Stimulated activated naive CD8-positive, alpha-beta T cell treated with anti-CD3 and anti-CD28 coated beads, Interleukin-15, Interleukin-2, amounts not matched to agents 100 U/mL and 50 U/mL, for 24 hours (primary cell): ENCODE measurements around the gene CCDC91.

ENCODE experiments used
- ATAC-seq: fragments of 150-1000 bp; cut with Tn5 transposase; one replicate; pipeline ENCODE4 v1.10.0; 2021
- DNase-seq: peaks from one replicate; pipeline ENCODE4 v3.0.0; 2021

The CCDC91 gene

DNA sequence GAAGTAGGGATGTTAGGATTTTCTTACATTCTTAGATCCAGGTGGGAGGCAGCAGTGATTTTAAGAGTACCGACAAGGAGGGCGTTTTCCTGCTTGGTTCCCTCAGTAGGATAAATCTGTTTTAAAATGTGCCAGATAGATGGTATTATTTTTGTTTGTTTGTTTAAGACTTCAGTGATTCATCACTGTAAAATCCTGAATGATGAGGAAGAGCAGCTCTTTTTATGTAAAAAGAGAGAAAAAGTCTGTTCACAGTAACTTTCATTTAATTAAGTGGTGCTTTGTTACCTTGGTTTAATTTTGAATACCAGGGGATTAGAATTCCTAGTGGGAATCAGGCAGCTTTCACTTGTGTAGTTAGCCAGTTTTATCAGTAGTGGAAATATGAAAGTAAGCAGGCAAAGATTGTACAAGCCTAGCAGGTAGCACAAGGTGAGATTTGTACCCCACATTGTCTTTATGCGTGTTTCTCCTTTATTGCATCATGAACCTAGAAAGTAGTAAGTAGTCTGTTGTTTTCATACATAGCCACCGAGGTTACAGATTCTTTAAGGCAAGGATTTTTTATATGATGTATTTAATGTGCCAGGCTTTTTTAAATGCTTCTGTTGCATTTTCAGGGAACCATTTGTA, 349.6 kb downstream of the CCDC91 start:
- DNase-seq (no peak), ATAC-seq (no peak)

DNA sequence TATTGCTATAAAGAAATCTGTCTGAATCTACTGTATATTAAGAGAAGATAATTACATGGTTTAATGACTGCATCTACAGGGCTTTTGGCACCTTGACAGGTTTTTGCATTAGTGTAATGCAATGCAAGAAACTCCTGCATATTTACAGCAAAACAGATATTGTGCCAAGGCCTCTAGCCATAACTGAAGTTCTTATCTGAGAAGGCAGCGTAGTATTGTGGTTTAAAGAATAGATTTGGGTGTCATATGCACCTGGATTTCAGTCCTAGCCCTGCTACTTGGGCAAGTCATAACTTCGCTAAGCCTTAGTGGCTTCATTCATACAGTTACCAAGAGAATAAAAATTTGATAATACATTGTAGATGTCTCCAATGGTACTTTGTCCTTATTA, 350.1 kb downstream of the CCDC91 start:
- ATAC-seq (no peak), DNase-seq (no peak)

DNA sequence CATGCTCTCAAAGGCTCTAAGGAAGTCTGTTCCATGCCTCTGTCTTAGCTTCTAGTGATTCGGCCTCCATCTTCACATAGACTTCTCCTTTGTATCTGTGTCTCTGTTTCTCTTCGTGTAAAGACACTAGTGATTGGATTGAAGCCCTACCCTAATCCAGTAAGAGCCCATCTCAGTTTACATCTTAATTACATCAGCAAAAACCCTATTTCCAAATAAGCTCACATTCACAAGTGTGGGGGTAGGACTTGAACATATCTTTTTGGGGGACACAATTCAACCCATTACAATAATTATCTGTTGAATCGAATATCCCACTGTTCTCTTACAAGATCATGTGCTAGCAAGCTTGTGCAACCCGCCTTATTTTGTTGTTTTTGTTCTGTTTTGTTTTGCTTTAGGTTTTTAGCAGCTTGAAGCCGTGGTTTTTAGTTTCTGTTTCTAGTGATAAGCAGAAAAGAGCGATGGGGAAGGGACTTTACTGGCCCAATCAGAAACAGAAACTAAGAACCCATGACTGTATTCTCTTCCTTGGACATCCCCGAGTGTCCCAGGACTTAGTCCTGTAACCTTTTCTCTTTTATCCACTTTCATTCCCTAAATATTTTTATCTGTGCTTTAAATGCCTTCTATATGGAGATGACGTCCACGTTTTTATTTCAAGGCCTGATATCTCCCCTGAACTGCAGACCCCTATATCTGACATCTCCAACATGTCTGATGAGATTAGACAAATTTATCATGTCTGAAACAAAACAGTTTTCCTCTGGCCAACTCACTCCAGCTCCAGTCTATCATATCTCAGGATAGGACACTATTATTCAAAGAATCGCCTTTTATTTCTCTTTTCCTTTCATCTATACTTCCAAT, 353.0 kb downstream of the CCDC91 start:
- ATAC-seq = no peak
- no peak for DNase-seq

DNA sequence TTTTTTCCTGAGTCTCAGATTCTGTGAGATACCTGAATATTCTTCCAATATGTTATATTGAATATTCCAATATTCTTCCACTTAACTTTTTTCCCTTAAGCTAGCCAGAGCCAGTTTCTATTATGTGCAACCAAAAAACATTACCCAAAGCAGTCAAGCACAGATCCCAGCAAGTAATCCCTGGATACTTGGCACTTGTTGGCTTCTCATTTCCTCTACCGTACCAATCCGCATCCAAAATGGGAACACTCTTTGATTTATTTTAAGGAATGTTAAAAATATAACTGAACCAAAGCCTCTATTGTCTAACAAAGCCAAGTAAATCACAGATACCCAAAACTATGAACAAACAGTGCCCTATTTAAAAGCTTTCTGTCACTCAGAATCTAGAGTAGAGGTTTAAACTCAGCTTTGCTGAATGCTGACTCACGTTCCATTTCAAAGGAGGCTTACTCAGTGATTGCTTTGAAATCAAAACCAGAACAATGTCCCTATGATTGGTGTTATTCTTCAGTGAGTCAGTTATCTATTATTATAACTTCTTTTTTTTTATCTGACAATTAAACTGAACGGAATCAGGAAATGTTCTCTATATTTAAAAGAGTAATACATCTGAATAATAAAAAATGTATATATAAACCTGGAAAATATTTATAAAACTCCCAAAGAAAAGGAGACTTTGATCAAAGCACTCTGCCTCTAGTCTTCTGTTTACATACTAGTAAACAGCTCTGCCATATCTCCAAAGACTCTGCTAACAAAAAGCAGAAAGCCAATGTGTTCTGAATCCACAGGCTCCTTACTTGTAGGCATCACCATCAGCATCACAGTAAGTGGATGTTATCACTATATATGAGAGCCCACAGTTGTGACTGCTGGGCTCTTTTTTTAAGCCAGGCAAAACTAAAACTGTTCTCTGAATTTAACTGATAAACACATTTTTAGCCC, 360.8 kb downstream of the CCDC91 start:
- no peak for DNase-seq
- ATAC-seq = no peak

DNA sequence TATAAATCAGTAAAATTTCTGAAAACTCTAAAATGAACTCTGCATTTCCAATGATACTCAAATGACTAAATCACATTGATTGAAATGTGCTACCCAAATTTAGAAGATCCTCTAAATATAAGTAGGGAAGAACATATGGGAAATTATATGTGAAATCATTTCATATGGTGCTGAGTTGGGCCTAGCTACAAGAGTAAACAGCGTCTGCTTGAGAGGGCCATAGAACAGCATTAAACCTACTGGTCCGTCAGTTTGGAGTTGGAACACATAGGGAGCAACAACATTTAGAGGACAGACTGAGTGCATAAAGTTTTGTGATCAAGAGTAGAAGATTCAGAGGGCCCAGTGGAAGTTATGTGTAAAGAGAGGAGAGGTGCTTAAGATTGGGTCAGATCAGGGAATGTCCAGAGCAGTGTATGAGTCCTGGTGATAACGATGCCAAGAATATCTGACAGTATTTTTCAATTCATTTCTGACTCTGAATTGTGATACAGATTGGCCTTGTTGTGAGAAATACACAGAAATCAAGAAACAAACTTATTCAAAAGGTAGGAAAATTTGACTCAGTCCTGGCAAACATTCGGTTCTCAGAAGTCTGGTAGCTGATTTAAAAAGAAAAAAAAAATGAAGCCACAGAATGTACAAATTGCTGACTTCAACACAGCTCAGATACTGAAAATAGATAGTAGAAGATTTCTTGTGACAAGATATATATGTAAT, 362.2 kb downstream of the CCDC91 start:
- ATAC-seq (peak; percentile 61), DNase-seq (no peak)

DNA sequence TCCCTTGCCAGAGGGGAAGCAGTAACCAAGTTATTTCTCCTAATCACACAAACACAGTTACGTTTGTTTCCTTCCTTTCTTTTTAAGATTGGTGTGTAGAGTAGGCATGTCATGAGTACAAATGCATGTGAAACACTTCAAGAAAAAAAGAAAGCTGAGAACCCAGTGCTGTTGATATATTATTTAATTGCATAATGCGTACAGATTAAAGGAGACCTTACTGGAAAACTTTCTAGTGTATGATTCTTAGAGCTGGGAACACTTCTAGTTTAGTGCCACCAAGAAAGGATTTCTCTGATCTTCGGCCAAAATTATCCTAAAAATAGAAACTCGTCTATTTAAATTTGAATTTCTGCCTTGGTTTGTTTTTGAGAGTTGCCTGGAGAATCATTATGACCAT, 365.5 kb downstream of the CCDC91 start:
- DNase-seq = no peak
- ATAC-seq = no peak

DNA sequence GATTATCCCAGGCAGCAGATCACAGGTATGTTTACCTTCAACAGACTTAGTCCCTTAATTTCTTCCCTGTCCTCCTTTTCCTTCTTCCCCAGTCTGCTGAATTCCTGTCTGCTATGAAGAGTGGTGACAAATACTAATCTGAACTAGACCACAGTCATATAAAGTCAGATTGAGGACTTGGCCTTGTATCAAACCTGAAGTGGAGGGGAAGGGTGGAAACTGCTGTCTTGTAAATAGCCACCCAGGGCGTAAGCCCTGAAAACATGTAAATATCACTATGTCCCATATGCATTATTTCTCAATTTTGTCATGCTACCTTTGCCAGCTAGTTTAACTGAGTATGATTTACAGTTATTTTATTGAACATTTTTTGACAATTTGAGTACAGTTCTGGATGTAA, 368.0 kb downstream of the CCDC91 start:
- ATAC-seq = no peak
- no peak for DNase-seq

DNA sequence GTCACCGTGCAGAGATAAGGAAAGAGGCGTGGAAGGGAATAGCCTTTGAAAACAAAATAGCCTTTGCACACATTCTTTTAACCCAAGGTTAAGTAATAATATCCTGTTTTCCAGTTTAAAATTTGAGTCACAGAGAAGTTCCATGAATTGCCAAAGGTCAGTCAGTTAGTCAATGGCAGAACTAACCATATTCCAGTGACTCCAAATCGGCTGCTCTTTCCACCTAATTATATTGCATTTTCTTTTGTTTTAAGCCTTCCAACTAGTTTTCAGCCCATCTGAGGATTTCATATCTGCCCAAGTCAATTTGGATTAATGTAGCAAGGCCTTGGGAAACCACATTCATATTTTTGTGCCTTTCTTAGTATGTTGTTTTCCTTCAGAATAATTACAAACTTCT, 373.0 kb downstream of the CCDC91 start:
- DNase-seq = no peak

DNA sequence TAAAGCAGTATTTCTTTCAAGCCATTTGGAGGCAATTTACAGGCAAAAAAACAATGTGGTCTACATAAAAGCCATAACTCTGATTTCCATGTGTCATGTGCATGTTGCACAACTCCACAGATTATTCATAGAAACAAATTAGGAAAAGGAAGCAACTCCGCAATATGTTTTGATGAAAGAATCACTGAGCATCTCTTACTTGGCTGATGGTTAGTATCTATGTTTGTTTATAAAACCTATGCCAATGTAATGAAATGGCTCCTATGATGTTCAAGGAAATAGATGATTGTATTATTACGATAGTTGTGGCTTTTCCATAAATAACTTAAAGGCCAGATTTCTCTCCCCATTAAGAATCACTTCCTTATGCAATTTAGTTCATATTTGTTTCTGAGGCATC, 373.7 kb downstream of the CCDC91 start:
- ATAC-seq (no peak), DNase-seq (no peak)

More for the DNA sequence above, 373.0 kb downstream of the CCDC91 start:
- no peak for ATAC-seq

DNA sequence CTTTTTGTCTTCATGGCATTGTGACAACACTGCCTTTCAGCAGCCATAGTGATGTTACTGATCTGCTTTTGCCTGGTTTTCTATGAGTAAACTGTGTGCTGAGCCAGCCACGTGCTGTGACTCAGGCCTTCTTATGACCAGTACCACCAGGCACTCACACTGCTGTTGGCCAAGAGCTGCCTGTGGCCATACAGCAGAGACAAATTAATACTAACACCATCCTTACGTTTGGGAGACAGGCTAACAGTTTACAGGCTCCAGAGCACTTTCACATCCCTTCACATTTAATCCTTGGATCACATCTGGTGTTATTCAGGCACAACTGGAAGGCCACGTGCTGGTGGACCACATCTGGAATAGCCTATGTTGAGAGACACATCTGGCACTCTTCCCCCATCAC, 377.9 kb downstream of the CCDC91 start:
- DNase-seq (no peak), ATAC-seq (no peak)

DNA sequence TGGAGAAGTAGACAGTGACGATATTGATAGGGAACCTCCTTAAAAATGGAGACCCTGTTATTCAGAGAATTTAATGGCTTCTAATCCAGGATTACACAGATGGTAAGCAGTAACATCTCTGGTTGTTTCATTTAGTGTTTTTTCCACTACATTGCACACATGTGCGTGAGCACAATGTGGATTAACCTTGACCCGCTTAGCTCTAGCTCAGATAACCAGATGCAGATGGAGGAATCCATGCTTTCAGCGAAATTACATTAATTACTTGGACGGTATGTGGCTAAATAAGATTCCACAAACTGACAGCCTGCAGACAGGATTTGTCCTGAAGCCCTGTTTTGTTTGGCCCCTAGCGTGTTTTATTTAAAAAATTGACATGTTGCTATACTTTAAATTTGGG, 378.4 kb downstream of the CCDC91 start:
- no peak for DNase-seq

DNA sequence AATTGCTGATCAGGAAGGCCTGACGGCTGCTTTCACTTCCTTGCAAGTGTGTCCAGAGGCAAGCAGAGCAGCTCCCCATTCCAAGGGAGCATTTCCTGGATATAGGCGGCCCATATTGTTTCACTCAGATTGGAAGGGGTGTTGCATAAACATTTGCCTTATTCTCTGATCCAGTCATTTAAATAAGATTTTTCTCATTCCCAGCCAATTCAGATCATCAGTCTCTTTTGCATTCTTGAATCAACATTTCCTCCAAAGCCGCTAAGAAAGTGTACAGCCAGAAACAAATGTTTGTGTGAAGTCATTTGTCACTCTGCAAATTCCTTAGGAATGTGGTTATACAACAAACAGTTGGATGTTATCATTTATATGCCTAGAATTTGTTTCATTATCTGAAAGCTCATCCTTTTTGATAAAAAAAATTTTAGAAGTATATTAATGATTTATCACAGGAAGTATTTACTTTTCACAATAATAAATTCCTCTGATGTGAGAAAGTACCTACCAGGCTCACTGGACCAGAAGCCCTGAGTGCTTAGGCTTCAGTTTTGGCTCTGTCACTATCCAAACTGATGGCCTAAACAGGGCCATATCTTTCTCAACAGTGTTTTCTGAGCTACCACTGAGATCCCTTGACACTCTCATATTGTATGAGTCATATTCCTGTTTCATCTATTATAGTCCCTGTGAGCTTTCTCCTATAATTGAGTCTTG, 379.6 kb downstream of the CCDC91 start:
- DNase-seq (no peak), ATAC-seq (peak; percentile 71)

More for the DNA sequence above, 378.4 kb downstream of the CCDC91 start:
- no peak for ATAC-seq

DNA sequence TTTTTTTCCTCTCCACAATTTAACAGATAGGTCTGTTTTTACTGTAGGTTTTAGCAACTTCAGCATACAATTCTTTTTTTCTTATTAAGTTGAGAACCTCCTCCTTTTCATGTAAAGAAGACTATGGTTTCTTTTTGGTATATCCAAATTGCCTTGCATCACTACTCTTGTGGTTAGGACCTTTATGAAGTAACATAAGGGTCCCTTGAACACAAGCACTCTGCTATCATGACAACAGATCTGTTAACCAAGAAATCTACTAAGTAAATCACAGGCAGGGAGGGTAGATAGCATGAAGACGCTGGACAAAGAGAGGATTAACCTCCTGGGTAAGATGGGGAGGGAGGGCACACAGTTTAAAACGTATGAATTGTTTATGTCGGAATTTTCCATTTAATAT, 380.6 kb downstream of the CCDC91 start:
- DNase-seq = no peak

DNA sequence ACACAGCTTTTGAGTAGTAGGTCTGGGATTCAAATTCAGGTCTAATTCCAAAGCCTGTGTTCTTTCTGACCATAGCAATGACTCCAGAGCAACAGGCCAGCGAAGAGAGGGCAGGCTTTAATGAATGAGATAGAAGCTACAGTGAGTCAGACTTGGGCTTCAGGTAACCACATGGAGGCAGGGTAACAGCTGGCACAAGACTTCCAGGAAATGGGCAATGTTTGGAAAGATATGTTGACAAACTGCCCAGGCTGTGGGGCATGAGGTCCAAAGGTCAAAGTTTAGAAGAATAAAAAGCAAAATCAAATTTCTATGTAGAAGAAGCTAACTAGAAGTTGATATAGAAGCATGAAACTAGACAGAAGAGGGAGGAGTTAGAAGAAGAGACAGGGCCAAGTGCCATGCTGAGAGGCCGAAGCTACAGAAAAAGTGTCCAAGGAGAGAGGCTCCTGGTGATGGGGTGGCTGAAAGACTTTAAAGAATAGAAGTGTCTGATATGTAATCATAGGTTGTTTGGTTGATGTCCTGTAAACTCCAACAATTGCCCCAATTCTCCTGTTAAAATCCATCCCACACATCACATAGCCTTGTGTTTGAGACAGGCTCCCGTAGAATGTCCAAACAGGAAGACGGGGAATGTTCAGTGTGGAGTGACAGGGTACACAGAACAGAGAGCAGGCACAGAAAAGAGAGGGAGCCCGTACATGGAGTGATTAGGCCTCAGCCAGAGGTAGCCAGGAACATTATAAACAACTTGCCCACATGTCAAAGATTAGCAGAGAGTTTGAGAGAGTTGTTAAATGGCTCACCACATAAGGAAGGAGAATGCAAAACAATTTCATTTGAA, 384.7 kb downstream of the CCDC91 start:
- no peak for DNase-seq
- no peak for ATAC-seq

More for the DNA sequence above, 380.6 kb downstream of the CCDC91 start:
- no peak for ATAC-seq

DNA sequence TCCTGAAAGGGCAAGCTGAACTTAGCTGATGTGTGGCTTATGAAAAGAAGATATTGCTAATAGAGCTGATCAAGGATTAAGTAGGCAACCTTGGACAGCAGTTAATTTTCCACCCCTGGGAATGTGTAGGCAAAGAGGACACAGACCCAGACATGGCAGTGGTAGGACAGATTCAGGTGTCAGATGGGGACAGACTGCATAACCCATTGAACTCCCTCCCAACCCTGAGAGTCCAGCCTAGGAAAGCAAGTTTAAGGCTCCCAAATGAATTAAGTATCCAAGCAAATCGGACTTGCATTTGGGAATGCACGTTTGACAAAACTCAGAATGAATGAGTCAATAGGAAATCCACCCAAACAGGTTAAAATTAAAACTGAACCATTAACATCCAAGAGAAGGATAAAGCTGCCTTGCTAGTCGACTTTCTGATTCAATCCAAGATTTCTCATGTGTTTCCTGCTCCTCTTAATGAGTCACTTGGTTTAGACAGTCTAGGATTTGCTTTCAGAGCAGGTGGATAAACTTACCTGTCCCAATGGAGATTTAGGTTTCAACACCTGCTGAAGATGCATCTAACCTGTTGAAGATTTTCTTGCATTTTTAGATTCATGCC, 385.4 kb downstream of the CCDC91 start:
- no peak for DNase-seq
- no peak for ATAC-seq

DNA sequence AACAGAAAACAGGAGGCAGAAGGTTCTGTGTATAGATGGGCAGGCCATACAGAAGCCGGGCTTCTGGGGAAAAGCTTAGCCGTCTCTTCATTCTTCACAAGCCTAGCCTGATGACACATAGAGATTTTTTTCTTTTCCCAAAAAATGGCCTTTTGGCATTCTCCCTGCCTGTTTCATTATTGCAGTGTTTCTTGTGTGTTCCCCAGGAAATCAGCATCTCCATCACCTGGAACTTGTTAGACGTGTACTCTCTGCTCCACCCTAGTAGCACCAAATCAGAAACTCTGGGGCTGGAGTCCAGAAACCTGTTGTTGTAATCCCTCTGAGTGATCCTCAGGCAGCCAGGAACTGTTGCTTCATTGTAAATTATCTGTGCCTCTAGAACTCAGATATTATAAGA, 388.1 kb downstream of the CCDC91 start:
- ATAC-seq = no peak

DNA sequence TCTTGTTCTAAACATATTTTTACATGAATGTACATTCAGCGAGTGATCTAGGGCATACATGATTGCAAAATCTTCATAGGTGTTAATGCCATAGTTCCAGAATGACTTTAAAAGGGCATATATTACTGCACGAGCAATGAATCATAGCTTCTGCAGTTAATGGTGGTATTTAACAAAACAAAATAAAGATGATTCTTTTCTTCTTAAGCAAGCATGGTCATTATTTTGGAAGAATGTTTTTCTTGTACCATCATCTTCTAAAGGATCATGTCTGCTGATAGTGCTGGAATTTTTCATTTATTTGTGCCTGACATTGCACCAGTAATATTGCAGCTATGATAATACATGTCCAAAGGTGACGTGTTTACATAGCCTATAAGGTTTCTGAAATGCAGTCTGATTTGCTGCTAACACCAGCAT, 388.6 kb downstream of the CCDC91 start:
- ATAC-seq = no peak
- DNase-seq = no peak

More for the DNA sequence above, 388.1 kb downstream of the CCDC91 start:
- DNase-seq = no peak

DNA sequence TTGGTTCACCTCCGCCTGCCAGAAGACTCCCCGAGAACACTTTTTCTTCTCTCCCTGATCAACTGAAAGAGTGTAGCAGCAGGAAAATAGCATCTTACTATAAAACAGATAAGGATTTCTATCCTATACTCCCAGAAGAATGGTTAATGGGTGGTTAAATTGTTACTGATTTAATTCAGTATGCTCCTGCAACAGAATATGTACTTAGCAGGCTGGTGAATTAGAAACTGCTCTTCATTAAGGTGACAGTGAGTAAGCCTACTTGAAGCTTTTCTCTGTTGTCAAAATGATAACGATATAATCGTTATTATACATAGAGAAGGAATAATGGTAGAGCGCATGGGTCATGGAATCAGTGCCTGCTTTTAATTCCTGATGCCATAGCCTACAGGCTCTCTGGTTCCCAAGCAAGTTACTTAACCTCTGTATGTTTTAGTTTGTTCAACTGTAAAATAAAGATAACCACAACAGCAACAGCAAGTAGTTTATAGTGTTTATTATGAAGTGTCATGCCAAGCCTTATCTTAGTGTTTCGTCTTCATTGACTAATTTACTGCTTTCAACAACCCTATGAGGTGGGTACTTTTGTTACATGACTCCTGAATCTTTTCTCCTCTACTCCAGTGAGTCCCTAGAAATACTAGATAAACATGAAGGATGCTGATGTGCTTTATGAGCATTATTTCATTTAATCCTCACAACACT, 392.6 kb downstream of the CCDC91 start:
- ATAC-seq (no peak), DNase-seq (no peak)

DNA sequence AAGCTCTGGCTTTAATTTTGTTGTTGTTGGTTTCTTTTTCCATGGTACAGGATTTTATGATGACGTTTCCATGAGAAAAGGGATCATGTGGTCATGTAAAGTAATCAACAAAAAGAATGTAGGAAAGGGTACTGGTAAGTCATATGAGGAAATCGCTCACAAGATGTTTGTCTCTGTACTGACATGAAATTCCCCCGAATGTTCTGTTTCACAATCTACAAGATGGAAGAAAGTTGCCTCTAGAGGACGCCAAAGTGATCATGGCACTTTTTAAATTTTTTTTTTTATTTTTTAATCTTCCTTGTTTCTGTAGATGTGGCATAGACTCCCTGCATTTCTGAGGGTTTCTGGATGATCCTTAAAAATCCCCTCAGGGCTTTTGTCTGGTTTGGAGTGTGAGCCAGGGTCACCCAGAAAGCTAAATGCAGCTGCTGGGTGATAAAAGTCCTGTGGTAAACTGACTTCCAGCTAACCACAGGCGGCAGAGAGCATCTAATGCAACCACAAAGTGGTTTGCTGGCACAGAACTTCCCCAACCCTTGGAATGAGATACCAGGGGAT, 393.5 kb downstream of the CCDC91 start:
- ATAC-seq = no peak
- DNase-seq = no peak
